ENCODE results near the gene QRICH2.
"Not testable (repeated sequence)": the region's sequence is repeated elsewhere in the genome, so short reads cannot be mapped to it uniquely, and the experiment has no call there.

The QRICH2 gene

DNA sequence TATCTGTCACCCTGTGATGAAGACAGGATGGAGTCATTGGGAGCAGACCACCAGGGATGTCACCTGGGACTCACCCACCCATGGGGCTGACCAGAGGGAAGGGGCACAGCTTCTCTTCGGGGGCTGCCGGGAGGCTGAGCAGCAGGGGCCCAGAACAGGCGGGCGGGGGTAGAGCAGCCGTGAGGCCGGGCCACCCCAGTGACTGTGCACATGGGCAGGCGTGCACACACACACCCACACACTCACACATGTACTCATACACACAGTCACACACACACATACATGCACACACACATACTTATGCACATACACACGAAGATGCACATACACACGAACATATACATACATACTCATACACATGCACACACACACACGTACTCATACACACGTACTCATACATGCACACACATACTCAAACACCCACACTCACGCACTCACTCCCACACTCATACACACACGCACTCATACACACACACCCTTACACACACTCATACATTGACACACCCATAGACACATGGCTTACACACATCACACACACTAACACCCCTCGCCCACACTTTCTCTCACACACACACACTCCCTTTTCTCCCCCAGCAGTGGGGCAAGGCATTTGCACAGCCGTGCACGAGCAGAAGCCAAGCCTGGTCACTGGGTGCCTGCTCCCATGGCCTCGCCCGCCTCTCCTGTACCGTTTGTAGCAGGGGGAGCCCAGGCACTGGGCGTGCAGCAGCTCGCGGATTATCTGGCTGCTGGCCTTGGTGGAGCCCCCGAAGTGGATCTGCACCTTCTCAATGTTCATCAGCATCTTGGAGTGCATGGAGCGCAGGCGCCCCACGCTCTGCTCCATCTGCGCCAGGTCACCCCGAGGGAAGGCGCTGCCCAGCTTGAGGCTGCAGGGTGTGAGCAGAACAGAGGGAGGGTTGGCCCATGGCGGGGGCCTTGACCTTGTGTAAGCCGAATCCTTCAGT, 30.5 kb downstream of the QRICH2 start:
- DNase-seq: no peak

DNA sequence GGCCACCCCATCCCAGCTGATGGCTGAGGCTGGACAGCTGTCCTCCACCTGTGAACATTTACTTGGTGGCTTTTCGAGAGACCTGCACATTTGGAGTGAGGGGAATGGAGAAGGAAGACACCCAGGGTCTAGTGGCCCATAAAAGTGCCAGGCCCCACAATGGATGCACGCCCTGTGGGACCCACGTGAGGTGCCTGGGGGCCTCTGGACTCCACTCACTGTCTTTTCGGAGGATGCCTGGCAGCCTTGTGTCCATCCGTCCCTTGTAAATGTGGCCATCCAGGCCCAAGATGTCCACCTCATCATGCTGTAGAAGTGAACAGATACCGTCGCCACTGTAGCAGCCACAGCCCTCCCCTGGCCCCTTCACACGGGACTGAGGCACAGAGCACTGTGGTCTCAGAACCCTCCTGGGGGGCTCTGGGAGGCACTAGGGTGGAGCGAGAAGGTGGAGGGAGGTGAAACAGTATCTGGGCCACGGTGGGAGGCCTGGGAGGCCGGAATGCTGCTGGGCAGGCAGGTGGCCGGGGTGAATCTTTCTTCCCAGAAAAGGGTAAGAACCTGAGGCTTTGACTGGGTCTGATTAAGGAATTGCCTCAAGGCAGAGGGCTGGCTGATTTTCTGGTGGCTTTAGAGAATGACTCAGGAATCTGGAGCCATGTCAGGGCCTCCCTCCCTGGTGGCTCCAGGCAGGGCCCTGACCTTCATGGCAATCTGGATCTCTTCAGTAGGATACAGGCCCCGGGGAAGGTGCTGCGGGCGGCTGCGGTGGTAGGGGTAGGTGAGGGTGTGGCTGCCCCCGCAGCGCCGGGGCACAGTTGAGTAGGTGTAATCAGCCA, 31.4 kb downstream of the QRICH2 start:
- DNase-seq: no peak

DNA sequence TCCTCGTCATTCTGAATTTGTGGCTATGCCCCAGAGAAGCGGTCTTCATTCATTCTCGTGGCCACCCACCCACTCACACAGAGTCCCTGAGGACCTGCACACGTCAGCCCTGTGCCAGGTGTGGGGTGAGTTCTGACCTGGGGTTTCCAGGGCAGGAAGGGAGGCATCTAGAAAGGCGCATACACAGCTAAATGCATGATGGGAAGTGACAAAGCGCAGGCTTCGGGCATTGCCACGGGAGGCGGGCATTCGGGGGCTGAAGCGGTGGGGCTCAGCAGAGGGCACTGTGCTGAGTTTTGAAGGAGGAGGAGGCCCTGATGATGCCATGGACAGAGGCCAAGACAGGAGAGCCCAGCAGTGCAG, 32.0 kb downstream of the QRICH2 start:
- no peak for DNase-seq

DNA sequence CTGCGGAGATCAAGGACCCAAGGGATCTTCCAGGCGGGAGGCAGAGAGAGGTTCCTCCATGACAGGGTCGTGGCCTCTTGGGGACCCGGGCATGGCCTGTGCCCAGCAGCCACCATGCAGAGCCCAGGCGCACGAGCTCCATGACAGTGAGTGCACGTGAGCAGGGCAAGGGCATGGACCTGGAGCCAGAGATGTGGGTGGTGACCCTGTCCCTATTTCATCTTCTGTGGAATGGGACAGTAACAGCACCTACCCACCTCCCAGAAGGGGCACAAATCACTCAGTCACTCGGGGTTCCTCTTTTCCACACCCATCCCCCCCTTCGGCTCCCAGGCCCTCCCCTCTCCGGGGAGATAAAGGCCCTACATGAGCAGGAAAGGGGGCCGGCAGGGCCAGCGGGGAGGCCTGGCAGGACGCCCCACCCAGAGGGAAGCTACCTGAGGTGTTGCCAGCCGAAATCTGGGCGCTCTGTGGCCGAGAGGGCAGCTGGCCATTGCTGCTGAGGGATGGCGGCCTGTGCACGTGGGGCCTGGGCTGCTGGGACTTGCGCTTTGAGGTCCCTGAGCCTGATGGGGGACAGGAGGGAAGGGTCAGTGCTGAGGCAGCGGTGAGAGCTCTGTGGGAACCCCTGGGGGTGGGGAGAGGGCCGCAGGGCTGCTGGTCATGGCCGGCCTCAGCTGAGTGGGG, 32.6 kb downstream of the QRICH2 start:
- DNase-seq: no peak

DNA sequence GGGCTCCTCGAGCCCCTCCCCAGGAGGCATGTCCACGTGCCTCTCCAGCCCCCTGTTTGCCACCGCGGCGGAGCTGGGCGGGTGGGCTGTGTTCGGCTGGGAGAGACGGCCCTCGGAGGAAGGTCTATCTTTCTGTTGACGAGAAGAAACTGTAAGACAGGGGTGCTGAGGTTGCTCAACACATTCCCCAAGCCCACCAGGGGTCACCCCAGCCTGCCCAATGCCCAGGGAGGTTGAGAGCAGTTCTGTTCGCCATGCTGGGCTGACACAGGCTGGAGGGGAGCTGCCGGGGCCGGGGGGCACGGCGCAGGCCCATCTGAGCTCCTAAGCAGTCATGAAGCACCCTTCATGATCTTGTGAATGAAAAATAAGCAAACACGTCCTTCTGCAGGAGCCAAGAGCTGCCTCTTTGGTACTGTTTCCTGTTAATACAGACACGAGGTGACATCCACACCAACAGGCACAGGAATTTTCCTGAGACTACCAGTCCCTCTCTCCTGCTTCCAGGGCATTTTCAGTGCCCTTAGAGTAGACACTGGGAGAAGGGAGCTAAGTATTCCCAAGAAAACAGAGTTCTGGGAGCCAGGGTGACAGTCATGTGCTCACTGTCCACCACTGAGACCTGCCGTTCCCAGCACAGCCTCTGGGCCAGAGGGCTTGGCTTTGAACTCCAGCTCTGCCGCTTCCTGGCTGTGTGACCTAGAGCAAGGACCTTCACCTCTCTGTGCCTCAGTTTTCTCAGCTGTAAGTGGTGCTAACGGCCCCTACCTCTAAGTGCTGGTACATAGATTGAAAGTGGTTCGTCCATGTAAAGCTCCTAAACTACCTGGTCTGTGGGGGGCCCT, 33.7 kb downstream of the QRICH2 start:
- DNase-seq: no peak

DNA sequence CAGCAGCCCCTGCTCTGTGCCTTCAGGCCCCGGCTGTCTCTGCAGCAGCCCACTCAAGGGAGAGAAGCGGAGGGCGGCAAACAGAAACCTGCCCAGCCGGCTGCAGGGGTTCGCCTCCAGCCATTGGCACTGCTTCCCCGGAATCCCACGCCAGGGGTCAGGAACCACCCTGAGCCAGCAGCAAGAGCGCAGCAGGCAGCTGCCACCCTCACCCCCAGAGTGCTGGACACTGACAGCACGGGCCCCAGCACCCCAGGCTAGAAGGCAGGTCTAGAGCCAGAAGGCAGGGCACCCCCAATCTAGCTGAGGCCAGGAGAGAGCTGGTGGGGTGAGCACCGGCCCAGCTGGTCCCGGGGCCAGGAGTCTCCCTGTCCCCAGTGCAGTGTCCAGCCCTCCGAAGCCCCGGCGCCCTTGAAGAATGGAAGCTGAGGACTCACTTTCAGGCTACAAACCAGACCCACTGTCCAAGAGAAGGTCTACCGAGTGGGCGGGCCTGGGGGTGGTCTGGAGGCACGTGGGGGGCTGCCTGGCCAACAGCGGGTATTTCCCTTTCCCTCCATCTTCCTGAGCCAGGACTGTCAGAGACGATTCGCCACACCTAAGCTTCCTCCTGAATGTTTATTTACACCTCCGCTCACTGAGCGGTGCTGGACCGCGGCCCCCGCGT, 34.5 kb downstream of the QRICH2 start:
- no peak for DNase-seq

DNA sequence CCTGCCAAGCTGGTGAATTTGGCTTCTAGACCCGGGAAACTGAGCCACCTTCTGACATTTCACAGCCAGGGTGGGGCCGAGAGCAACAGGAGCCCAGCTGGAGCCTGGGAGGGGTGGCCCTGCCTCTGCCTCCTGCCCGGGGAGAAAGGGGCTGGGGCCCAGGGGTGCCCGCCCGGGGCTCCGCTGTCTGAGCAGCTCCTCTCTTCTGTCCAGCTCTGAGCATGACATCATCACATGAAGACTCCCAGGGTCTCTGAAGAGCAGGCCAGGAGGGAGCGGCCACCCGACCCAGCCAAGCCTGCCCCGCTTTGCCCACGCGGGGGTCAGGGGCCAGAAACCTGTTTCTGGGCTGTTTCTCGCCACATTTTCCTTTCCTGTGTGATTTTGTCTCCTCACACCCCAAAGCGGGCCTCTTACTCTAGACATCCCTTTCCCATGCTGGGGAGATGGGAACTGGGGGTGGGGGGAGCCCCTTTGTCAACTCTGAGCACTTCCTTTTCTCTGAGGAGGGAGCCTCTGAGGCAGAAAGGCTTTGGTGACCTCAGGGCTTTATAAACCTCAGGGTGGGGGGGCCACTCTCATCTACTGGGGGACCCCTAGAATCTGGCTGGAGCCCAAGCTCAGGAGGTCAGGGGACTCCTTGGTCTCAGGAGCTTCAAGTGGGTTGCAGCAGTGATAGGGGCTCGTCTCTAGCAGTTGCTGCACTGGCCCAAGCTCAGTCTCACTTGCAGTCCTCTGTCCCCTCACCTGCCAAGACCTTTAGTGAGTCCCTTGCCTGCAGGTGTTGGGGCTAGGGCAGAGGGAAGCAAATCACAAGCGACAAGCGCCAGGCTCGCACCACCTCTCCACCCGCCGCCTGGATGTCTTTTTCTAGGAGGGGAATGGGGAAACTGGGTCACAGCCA, 35.3 kb downstream of the QRICH2 start:
- peak in 2 of 4 experiments; percentile 50 to 63 for DNase-seq

DNA sequence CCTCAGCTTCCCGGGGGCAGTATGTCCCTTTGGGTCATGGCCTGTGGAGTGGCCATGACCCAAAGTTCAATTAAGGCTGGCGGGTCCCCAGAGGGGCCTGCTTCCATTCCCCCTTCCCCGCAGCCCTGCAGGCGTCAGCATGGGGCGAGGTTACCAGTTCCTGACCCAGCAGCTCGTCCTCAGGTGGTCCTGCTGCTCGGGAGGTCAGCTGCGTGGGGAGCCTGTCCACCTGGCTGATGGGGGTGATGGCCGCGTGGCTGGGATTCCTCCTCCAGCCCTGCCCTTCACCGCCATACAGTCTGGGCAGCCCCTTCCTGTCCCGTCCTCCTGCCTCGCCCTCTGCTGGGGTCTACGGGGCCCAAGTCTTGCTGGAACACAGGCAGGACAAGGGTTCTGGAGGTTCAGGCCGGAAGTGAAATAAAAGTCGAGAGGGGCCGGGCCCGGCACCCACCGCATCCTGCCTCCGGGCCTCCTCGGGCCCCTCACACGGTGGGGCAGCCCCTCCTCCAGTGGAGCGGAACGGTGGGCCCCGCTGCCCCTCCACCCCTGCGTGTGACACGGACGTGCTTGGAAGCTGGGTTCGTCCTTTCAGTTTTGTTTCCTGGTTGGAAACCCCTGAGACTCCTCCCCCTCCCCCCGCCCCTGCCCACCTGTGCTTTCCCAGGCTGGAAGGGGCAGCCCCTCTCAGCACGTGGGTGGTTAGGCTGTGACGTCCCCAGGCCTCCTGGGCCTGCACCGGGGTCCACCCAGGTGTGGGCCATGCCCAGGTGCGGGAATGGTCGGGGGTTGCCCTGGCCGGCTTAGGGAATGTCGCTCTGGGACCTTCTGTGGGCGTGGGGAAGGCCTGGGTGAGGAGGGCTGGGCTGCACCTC, 36.2 kb downstream of the QRICH2 start:
- peak; percentile 62 to 77 (median 66) for DNase-seq

DNA sequence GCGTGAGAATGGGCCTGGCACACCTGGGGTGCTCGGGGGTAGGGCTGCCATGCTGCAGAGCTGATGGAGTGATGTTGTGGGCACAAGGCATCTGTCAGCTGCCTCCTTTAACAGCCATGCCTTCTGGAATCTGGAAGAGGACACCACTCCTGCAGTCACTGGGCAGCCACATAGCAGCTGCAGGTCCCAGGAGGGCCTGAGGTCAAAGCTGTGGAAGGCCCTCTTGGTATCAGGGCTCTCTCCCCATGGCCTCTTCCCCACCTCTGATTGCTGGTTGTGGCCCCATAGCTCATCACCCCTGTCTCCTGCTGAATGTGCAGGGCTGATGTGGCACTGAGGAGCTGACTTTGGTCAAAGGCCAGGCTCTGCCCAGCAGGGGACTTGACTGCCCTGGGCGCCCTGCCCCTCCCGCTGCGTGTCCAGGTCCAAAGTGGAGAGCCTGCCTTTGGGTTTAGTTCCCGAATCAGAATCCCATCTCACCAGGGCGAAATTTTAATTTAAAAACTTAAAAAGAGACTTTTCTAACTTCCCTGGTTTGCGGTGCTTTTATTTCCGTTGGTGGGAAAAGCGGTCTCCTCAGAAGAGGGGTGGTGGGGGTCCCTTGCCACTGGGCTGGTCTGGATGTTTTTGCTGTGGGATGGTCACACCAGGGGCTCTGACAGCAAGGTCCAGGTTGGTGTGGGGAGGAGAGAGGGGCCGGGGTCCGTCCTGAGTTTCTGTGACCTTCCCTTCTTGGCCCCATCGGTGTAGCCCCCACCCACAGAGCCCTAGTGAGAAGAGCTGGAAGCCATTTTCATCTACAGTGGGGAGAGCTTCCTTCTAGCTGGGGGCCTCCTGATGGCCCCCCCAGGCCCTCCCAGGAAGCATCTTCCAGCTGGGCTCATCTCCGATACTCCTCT, 37.1 kb downstream of the QRICH2 start:
- DNase-seq: no peak

DNA sequence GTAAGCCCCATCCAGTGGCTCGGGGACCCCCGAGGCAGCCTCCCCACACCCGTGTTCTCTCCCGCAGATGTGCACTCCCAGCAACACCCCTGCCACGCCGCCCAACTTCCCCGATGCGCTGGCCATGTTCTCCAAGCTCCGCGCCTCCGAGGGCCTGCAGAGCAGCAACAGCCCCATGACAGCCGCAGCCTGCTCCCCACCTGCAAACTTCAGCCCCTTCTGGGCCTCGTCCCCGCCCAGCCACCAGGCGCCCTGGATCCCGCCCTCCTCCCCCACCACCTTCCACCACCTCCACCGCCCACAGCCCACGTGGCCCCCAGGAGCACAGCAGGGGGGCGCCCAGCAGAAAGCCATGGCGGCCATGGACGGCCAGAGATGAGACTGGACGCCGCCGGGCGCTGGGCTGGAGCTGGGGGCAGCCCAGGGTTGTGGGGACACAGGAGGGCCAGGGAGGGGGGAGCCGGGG, 37.9 kb downstream of the QRICH2 start:
- DNase-seq: no peak

DNA sequence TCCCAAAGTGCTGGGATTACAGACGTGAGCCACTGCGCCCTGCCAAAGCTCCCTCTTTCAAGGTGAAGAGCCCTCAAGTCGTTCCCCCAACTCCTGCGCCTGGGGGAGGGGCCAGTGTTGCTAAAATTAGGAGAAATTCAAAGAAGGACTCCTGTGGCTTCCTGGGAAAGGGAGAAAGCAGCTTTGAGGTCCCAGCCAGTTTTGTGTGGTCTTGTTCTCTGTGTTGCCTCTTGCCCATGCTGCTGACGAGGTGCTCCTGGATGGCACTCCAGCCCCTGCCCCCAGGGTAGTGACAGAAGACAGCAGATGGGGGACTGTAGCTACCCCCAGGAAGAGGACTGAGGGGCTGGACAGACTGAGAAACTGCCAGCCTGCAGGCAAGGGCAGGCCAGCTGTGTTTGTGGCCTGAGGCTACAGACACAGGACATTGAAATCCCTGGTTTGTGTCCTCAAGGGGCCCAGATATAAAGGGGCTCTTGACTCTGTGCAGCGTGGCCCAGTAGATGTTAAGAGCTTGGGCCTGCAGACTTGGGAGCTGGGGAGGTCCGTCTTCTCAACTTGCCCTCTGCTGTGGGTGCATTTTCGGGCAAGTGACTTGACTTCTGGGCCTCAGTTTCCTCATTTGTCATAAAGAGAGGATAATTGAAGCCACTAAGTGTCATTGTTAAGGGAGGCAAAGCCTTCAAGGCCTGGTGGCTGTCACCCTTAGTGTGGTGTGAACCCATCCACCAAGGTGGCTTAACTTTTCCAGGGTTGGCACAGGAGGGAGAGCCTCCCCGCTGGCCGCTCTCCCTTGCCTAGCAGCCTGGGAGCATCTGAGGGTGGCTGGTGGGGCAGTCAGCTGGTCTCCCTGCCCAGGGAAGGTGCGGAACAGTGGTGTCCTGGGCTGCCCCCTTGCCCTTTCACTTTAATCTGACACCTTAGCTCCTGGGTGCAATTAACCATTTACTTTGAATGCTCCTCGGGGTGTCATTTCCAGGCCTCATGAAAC, 38.8 kb downstream of the QRICH2 start:
- no peak for DNase-seq

DNA sequence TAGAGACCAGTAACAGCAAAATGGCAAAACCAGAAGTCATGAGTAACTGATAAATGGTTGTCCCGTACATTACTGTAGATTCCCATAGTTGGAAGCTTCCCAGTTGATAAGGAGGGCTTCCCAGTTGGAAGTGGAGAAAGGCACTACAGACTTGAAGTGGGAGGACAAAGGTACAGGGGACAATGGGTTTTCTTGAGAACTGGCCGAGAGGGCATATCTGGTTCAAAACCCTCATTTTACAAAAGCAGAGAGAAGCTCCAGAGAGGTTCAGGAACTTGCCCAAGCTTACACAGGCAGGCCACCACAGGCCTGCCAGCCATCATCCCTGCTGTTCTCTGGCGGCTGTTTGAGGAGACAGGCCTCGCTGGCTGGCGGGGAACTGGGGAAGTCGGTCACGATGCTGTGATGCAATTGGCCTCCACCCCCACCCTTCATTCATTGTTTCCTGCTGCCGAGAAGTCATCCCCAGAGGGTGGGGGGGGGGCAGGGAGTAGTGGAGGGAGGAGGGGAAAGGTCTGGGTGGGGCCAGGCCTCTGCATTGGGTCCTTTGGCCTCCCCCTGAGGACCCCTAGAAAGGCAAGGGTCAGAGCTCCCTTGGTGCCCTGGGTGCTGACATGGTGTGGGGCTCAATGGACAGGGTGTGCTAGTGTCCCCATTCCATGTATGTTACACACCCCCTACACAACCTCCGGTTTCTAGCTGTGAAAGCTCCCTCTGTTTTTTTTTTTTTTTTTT, 39.9 kb downstream of the QRICH2 start:
- peak in 3 of 4 experiments; percentile 38 to 58 (median 38) for DNase-seq

DNA sequence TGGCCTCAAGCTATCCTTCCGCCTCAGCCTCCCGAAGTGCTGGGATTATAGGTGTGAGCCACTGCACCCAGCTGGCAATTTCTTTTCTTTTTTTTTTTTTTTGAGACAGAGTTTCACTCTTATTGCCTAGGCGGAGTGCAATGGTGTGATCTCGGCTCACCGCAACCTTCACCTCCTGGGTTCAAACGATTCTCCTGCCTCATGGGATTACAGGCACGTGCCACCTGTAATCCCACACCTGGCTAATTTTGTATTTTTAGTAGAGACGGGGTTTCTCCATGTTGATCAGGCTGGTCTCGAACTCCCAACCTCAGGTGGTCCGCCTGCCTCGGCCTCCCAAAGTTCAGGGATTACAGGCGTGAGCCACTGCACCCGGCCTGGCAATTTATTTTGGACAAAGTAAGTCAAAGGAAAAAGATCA, 40.5 kb downstream of the QRICH2 start:
- not testable (repeated sequence) for DNase-seq

DNA sequence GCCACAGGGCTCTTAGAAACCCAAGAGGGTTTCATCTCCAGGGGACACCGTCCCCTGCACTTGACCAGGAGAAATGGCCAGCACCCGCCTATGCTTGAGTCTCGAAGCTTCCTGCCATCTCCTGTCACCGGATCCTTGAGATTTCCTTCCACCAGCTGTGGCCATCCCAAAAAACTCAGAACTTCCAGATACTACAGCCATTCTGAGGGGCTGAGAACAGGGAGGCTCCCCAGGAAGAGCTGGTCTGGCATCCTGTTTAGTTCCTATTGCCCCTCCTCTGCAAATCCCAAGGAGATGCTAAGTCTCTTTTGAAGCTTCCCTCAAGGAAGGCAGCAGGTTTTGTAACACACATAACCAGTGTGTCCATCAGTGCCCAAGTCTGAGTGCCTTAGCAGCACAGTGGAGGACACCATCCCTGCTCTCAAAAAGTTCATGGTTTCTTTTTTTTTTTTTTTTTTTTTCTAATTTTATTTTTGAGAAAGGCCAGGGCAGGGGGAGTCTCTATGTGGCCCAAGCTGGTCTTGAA, 41.0 kb downstream of the QRICH2 start:
- no peak for DNase-seq

DNA sequence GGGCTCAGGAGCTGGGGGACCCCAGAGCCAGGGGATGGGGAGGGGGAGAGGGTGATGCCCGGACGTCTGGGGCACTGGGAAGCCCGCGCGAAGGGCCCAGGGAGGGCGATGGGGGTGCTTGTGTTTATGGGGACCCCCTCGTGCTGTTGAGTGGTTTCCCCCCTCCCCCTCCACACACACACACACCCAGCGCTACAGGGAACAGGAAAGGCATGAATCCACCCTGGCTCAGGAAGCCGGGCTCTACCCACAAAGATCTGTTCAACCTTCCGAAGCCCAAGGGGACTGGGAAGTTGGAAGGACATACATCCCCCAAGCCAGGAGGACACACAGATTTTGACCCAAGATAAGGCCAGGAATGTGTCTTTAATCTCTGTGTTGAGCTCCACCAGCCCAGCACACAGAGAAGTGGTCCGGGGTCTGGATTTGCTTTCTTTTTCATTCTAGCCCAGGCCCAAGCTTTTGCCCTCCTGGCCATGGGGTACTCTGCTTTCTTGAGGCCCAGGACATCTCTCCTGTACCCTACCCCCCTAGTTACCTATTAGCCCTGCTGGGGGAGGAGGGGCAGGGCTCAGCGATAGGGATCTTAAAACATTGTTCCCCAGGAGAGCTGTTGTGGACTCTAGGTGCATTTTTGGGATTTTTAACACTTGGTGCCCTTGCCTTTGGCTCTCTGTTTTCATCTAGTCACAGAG, 41.7 kb downstream of the QRICH2 start:
- no peak for DNase-seq
